Measurements from ENCODE around the gene AKAP8. TPM values are rescaled to one million over a fixed set of nuclear protein-coding genes. Genes with fewer than 3 reads are reported as not detected.

AKAP8 gene
- total RNA-seq, 1 experiment from 2014 or later, result 50.8 TPM

DNA sequence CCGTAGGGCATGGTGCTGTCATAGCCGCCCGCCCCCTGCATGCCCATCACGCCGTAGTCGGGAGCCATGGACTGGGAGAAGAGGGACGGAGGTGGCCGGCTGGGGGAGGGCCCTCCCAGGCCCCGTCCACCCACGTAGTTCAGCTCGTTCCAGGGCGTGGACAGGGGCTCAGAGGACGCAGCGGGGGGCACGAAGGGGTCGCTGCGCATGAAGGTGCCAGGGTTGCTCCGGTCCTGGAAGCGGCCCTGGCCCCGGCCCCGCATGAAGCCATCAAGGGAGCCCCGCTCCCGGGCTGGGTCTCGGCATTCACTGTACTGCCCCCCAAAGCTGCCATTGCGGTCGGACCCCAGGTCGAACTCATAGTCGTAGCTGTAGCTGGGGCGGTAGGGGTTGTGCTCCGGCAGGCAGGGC lies 6.7 kb downstream of the AKAP8 start:
- ATAC-seq (no peak), DNase-seq (ENCODE audit: low read depth, low spot score) (no peak)
- BruUV-seq (replicated peaks), result no TSS peak
- in situ Hi-C loops (cut with HindIII; ENCODE audit: low pct_unique_long_range_greater_than_20kb, low sequenced_read_pairs), result no loop called here
- intact Hi-C loops (cut with micrococcal nuclease; ENCODE audit: unreplicated experiment), result no loop called here
- H3K27ac ChIP-seq (ENCODE audit: low read length), result no peak overlapping the region
- H3K9me3 ChIP-seq (ENCODE audit: control insufficient read depth, insufficient read depth, low read depth, low read length), result no peaks in the 10 kb centered on the region
- CTCF ChIA-PET, result no interaction called here
- H3K27me3 ChIP-seq (ENCODE audit: control insufficient read depth, insufficient read depth, low read length), result no peaks in the 10 kb centered on the region
- no peak overlapping the region for H3K4me3 ChIP-seq (ENCODE audit: low read depth in 2 of 2, low read length in 2 of 2)
- no peak for TF ChIP-seq TCF7L2 (IDR thresholded peaks at IDR 0.05; ENCODE audit: low read depth, low read length)
- TF ChIP-seq SIN3A (IDR thresholded peaks at IDR 0.05; ENCODE audit: borderline replicate concordance, insufficient read depth, low read depth, low read length), result no peak
- TF ChIP-seq, protein P1, sequence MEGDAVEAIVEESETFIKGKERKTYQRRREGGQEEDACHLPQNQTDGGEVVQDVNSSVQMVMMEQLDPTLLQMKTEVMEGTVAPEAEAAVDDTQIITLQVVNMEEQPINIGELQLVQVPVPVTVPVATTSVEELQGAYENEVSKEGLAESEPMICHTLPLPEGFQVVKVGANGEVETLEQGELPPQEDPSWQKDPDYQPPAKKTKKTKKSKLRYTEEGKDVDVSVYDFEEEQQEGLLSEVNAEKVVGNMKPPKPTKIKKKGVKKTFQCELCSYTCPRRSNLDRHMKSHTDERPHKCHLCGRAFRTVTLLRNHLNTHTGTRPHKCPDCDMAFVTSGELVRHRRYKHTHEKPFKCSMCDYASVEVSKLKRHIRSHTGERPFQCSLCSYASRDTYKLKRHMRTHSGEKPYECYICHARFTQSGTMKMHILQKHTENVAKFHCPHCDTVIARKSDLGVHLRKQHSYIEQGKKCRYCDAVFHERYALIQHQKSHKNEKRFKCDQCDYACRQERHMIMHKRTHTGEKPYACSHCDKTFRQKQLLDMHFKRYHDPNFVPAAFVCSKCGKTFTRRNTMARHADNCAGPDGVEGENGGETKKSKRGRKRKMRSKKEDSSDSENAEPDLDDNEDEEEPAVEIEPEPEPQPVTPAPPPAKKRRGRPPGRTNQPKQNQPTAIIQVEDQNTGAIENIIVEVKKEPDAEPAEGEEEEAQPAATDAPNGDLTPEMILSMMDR (IDR thresholded peaks at IDR 0.05), result no peak
- TF ChIP-seq REST (IDR thresholded peaks at IDR 0.05; ENCODE audit: insufficient read depth in 1 of 2, low read depth in 2 of 2, low read length in 1 of 2), result no peak
- TF ChIP-seq POLR2AphosphoS5 (IDR thresholded peaks at IDR 0.05; ENCODE audit: low read depth, low read length), result no peak
- POLR2A ChIA-PET, result no interaction called here
- H3K36me3 ChIP-seq (ENCODE audit: control insufficient read depth, insufficient read depth, low read length), result no peaks in the 10 kb centered on the region; the same call in 1 of the 2 replicates
- peaks cover 7% of the 10 kb centered on the region; the same call in 1 of the 2 replicates for H3K4me1 ChIP-seq (ENCODE audit: control insufficient read depth, insufficient read depth, low read length)

DNA sequence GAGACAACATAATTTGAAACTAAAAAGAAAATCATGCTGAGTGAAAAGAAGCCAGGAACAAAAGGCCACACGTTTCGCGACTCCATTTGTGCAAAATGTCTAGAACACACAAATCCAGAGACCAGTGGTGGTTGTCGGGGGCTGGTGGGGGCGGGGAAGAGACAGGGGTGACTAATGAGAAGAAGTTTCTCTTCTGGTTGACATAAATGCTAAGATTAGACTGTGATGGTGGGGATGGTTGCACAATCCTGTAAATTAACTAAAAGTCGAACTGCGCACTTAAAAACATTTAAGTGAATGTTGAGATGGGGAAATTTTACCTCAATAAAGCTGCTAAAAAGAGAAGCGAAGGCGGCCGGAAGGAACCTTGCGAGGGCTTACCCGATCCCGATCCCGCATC lies 7.1 kb downstream of the AKAP8 start:
- CTCF ChIA-PET, result no interaction called here
- Histone ChIP-seq H3K27ac (ENCODE audit: low read length) (no peak overlapping the region), H3K4me1 (ENCODE audit: control insufficient read depth, insufficient read depth, low read length) (peaks cover 7% of the 10 kb centered on the region; the same call in 1 of the 2 replicates), H3K4me3 (ENCODE audit: low read depth in 2 of 2, low read length in 2 of 2) (no peak overlapping the region), H3K36me3 (ENCODE audit: control insufficient read depth, insufficient read depth, low read length) (no peaks in the 10 kb centered on the region), H3K27me3 (ENCODE audit: control insufficient read depth, insufficient read depth, low read length) (no peaks in the 10 kb centered on the region), H3K9me3 (ENCODE audit: control insufficient read depth, insufficient read depth, low read depth, low read length) (no peaks in the 10 kb centered on the region)
- intact Hi-C loops (cut with micrococcal nuclease; ENCODE audit: unreplicated experiment), result no loop called here
- ATAC-seq (no peak), DNase-seq (ENCODE audit: low read depth, low spot score) (no peak)
- in situ Hi-C loops (cut with HindIII; ENCODE audit: low pct_unique_long_range_greater_than_20kb, low sequenced_read_pairs), result no loop called here
- TF ChIP-seq SIN3A (IDR thresholded peaks at IDR 0.05; ENCODE audit: borderline replicate concordance, insufficient read depth, low read depth, low read length), result no peak
- TF ChIP-seq, protein P1 (IDR thresholded peaks at IDR 0.05), result no peak
- no peak for TF ChIP-seq POLR2AphosphoS5 (IDR thresholded peaks at IDR 0.05; ENCODE audit: low read depth, low read length)
- TF ChIP-seq TCF7L2 (IDR thresholded peaks at IDR 0.05; ENCODE audit: low read depth, low read length), result no peak
- no peak for TF ChIP-seq REST (IDR thresholded peaks at IDR 0.05; ENCODE audit: insufficient read depth in 1 of 2, low read depth in 2 of 2, low read length in 1 of 2)
- POLR2A ChIA-PET, result no interaction called here
- no TSS peak for BruUV-seq (replicated peaks)
